TTC549 (cell line): Measurements from ENCODE around the gene DENND1A.

Experiments used
- FAIRE-seq: peaks from 2 replicates; lab custom pipeline; 2012; peaks lifted over from hg19 to GRCh38; lab: Jason Lieb, UNC

DENND1A gene

GRCh38 chr9:123680352-123680751 lies 249.6 kb downstream of the DENND1A start:
- no peak for FAIRE-seq

DNA sequence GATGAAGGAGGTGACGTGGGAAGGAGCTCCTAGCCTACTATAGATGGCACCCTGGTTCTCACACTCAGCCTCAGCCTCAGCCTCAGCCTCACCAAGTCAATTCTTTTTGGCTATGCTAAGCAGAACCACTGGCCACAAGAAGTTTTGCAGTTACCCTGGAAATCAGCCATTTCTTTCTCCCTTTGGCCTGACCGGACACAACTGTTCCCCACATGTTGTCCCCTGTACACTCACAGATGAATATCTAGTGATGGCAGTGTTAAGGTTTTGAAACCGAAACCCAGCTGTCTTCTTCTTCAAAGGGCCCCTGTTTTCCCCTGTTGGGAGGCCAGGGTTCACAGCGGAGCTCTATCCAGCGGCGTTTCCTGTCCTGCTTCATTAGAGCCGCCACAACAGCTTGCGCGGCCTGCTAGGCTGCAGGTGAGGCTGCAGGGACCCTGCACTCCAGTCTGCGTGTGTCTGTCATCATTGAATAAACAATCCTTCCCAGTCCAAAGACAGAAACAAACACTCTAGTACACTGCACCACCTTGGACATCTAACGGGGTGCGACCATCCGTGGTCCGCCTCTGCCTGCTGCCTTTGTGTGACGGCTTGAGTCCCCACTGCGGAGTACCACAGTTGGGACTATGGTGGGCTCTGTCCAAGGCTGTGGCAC lies 250.5 kb downstream of the DENND1A start:
- no peak for FAIRE-seq

GRCh38 chr9:123678878-123679329 lies 251.0 kb downstream of the DENND1A start:
- no peak for FAIRE-seq

DNA sequence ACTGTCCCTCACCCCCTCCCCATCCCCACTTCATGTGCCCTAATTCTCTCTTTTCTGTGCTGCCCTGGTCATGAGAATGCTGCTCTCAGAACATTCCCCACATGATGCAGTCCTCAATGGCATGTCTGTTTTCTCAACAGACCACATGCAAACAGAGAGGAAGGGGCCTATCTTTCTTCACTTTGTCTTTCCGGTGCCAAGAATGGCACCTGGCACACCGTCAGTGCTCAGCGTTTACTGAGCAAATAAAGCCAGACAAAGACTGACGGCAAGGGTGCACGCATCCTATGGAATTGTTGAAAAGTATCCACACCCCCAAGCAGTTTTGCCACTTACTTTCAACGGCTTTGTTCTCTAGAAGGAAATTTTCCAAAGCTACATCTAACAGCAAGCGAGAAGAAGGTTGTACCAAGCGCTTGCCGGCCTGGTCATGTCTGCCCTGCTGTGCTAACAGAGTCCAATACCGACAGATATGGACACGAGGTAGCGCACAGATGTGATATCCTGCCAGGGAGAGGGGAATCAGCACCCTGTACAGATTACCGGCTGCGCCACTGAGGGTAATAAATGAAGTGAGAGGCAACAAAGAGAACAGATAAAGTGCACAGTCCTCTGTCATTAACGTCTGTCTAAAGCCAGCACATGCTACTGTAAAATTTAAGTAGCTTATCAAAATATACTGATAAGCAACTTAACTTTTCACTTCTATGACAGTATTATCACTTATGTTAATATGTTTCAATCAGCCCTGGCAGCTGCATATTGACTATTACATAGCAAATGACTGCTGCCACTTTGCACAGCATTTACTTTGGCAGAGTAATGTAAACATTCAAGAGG lies 251.7 kb downstream of the DENND1A start:
- no peak for FAIRE-seq

GRCh38 chr9:123676869-123677268 lies 253.1 kb downstream of the DENND1A start:
- no peak for FAIRE-seq

DNA sequence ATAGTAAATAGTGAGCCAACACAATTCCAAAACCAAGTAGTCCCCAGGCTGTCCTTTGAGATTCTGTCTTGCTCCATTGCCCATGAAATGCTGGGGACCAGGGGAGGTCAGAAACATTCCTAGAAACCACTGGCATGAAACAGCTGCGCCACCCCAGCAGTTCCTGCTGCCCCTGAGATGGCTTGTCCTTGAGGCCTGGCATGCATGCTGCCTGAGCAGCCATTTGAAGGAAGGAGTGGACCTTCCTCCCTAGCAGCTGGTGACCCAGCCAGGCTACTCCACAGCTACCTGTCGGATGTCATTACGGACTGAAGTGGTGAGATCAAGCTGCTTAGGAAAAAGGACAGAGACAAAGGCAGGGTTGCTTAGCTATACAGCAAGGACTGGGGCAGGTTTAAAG lies 260.6 kb downstream of the DENND1A start:
- FAIRE-seq, result no peak

GRCh38 chr9:123663529-123663928 lies 266.4 kb downstream of the DENND1A start:
- no peak for FAIRE-seq

GRCh38 chr9:123662057-123662776 lies 267.7 kb downstream of the DENND1A start:
- FAIRE-seq, result no peak

DNA sequence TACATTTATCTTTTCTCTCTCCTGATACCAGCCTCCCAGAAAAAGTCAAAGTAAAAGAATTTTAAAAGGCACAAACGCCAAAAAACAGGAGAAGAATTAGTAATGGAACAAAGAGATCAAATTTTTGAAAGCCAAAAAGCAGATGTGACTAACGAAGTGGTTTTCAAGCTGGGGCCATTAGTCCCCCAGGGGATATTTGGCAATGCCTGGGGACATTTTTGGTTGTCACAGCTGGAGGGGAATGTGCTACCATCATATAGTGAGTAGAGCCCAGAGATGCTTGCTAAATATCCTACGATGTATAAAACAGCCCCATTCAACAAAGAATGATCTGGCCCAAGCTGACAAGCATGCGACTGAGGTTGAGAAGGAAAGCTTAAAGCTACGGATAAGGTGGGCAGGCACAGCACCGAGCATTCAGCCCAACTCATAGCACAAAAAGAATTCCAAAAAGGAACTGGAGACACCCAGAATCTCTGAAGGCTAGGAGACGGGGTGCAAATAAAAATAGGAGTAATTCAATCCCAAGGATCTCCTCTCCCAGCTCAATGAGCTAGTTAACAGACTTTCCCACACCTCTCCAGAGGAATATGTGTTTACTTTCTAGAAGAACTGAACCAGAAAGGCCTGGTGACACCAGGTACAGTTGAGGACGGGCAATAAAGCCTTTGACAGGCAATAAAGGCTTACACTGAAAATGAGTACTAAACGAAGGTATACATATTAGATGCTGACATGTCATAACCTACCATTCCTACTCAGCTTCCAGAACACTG lies 269.0 kb downstream of the DENND1A start:
- FAIRE-seq, result no peak

GRCh38 chr9:123659358-123659757 lies 270.6 kb downstream of the DENND1A start:
- no peak for FAIRE-seq

- FAIRE-seq, result no peak
These were observed 271.1 kb downstream of the DENND1A start for GRCh38 chr9:123658792-123659191.

- FAIRE-seq, result no peak
These were observed 272.0 kb downstream of the DENND1A start for GRCh38 chr9:123657941-123658340.

GRCh38 chr9:123657099-123657498 lies 272.8 kb downstream of the DENND1A start:
- FAIRE-seq, result no peak

DNA sequence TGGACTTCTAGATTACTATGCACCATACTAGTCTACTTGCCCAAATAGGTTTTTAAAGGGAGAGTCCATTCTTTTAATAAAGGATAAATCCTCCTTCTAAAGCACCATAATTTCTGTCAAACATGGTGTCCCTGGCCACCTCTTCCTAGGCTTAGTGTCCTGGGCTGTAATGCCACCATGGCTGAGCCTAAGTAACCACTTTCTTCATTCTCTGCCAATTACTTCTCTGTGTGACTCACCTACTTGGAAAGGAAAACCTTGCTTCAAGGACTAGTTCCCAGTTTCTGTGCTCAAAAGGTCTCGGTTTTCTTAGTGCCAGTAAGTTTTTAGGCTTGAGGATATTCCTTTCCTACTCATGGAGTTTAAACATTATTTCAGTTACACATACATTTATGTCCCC lies 273.4 kb downstream of the DENND1A start:
- FAIRE-seq, result no peak

DNA sequence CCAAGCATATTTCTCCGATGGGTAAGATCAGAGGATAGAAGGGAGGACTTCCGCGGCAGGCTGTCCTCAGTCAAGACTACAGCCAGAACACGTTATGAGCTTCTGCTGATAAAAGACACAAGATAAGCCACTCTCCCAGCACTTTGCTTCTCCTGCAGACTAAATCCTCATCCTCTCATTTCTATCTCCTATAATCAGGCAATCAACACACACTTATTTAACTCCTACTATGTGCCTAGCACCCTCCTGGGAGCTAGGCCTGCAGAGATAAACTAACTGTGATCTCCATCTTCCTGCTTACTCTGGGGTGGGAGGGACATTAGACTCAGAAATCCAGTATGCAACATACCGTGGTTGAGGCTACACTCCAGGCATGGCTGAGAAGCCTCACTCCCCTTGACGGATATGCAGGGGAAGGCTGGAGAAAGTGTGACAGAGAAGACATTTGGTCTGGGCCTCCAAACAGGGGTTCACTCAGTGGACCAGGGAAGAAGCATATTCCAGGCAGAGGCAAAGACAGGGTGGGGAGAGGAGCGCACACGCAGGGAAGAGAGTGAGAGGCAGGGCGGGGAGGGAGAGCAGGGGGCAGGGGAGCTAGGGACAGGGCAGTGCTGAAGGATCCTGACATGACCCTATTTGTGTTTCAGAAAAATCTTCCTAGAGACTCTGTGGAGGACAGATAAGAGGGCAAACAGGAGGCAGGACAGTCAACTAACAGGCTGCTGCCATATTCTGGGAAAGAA lies 274.1 kb downstream of the DENND1A start:
- no peak for FAIRE-seq

DNA sequence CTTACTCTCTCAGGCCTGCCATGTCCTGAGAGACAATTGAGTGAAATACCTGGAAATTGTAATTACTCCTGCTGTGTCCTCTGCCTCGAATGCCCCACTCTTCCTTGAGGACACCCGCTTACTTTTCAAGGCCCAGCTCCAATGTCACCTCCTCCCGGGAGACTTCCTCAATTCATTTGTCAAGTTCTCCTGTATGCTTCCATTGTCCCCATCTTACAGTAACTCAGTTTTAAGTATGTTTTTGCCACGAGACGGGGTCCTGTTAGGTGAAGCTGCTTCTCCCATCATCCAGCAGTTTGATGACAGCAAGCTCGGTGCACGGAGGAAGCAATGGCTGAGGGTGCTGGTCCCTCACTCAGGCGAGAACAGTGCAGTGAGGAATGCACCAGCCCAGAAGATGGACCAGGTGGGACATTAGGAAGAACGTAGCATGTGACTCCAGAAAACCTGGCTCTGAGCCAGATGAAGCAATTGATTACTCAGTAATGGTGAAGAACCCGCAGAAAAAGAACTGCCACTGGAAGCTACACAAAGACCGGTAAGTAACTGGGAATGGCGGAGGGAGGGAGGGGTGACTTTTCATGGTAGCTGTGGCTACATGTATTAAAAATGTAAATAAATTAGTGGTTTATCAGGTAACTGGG lies 274.8 kb downstream of the DENND1A start:
- FAIRE-seq, result no peak

DNA sequence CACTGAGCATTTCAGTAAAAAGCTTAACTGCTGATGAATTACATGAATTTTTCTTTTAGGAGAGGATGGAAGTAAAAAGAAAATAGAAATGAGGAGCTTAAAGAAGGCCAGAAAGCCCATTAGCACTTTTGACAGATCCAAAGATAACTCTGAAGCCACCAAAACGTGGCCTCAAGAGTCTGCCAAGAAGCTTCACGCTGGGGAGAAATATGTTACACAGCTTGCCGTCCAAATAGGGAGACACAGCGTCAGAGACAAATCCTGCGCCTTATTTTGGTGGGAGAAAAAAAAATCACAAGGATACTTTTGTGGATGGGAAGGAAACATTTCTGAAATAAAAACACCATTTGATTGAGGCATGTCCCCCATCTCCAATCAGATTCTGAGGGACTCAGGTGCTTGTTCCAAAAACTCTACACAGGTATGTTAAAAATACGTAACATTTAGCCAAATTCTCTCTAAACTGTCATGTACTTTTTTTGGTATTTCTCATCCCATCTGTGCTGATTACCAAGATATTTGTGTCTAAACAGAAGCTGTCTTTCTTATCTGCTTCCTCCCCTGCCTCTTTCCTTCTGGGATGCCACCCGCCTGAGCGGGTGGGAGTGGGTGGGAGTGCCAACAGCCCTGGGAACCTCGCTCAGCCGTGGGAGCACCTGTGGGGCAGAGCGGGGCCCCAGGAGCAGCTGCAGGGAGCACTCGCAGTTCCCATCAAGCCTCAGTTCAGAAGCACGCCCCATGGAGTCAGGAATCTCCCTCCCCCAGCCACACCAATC lies 275.5 kb downstream of the DENND1A start:
- FAIRE-seq, result no peak

GRCh38 chr9:123652416-123652815 lies 277.5 kb downstream of the DENND1A start:
- no peak for FAIRE-seq

GRCh38 chr9:123651871-123652270 lies 278.1 kb downstream of the DENND1A start:
- FAIRE-seq, result no peak

DNA sequence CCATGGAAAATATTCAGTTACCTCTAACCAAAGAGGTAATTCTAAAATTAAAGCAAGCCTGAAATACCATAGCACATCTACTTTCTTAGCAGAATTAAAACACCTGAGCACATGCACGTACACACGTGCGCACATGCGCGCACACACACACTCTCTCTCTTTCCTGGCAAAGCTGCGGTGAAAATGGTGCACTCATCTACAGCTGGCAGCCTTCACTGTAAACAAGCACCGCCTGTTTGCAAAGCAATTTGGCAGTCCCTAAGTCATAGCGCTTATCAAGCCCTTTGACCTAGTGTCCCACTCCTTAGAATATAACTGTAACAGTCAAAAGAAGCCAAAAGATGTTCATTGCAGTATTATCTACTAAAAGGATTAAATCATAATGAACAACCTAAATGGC lies 278.7 kb downstream of the DENND1A start:
- FAIRE-seq, result no peak
